Epithelial cell of prostate (primary cell): ENCODE results near the gene WDR31.
"Not testable (repeated sequence)": the region's sequence is repeated elsewhere in the genome, so short reads cannot be mapped to it uniquely, and the experiment has no call there.

Source experiments
- DNase-seq: peaks from one replicate; pipeline ENCODE4 v3.0.0-alpha.2; 2011; ENCODE audit warnings: low read depth, low spot score
- H3K27ac ChIP-seq: fragments of 450-650 bp; 2 replicates; pipeline ENCODE4 v1.5.1; 2017; ENCODE audit warnings: mild to moderate bottlenecking

WDR31 gene

GRCh38 chr9:113340011-113340699 is at the start of gene WDR31:
Gene WDR31 (minus strand): TSS chr9:113340275. CDS start chr9:113332022, 8,253 bp downstream.
- DNase-seq, result no peak
- H3K27ac ChIP-seq, result peak within 1 kb of the TSS; percentile 70

DNA sequence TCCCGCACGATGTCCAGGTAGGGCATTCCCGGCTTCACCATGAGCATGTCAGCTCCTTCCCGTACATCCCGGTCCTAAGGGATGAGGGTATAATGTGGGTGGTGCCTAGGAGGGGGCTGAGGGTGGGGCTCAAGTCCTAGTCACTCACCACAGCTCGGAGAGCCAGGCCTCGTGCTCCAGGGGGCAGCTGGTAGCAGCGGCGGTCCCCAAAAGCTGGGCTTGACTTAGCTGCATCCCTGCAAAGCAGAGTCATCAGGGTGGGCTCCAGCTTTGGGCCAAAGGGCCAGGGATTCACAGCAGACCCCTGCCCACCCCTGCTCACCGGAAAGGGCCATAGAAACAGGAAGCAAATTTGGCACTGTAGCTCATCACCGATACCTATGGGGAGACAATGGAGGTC is 49.4 kb upstream of the WDR31 start:
- no peak for DNase-seq
- no peak overlapping the region for H3K27ac ChIP-seq

GRCh38 chr9:113388833-113389232 is 48.8 kb upstream of the WDR31 start:
- no peak overlapping the region for H3K27ac ChIP-seq
- DNase-seq, result no peak

DNA sequence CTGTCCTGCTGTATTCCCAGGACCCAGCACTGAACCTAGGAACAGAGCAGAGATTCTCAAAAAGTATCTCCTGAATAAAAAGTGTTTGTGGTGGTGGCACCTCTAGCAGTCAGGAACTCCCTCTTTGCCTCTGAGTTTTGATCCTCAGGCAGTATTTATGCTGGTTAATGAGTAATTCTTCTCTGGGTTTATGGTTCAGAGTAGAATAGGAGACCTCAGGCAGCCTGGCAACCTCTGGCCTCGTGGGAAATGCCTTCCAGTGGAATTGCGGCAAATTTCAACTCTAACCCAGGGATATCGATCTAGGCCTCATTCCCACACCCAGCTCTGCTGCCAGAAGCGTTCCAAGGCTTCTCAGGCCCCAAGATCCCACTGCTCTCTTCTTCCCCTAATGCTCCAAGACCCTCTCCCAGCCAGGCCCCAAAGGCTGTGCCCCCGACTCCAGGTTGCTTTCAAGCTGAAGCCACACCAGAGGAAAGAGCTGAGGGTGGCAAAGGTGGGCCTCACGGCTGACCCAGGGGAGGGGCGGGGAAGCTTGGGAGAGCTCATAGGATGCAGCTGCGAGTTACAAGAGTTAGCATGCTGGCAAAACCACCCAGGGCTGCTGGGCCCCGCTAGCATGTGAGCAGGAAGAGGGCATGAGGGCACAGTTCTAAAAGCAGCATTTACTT is 47.6 kb upstream of the WDR31 start:
- no peak overlapping the region for H3K27ac ChIP-seq
- DNase-seq, result no peak

GRCh38 chr9:113386571-113387393 is 46.7 kb upstream of the WDR31 start:
- no peak for DNase-seq
- H3K27ac ChIP-seq, result no peak overlapping the region

- peak; percentile 43 for DNase-seq
- H3K27ac ChIP-seq, result peak overlapping the region; percentile 42
Observed at GRCh38 chr9:113381909-113382411, 41.9 kb upstream of the WDR31 start.

GRCh38 chr9:113381441-113381840 is 41.4 kb upstream of the WDR31 start:
- peak overlapping the region; percentile 42 for H3K27ac ChIP-seq
- not testable (repeated sequence) for DNase-seq

DNA sequence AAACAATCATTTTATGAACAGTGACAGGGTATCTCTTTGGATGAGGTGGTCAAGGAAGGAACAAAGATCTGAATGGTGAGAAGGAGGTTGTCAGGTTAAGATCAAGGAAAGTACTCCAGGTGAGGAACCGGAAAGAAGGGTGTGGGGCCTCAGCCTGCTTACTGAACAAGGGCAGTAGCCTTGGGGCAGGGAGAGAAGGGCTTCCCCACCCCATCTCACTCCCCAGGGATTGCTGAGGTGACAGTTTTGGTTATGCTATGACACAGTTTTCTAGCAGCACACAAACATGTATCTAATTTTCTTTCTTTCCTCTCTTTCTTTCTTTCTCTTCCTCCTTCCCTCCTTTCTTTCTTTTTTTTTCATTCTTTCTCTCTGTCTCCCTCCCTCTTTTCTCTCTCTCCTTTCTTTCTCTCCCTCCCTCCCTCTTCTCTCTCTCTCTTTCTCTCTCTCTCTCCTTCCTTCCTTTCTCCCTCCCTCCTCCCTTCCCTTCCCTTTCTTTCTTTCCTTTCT is 40.8 kb upstream of the WDR31 start:
- DNase-seq, result no peak
- no peak overlapping the region for H3K27ac ChIP-seq

DNA sequence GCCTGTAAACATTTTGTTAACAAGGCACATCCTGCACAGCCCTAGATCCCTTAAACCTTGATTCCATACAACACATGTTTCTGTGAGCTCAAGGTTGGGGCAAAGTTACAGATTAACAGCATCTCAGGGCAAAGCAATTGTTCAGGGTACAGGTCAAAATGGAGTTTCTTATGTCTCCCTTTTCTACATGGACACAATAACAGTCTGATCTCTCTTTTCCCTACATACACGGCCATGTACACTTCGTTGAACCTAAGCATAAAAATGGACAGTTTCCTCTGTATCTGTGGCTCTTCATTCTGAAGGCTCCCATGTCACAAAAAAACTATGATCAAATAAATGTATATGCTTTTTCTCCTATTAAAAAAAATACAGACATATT is 39.7 kb upstream of the WDR31 start:
- not testable (repeated sequence) for DNase-seq, H3K27ac ChIP-seq

- not testable (repeated sequence) for H3K27ac ChIP-seq, DNase-seq
Observed at GRCh38 chr9:113379094-113379828, 39.2 kb upstream of the WDR31 start.

GRCh38 chr9:113376634-113377567 is 36.8 kb upstream of the WDR31 start, which contains the start of gene HDHD3:
Gene HDHD3 (minus strand): TSS chr9:113376986. CDS start chr9:113374354, 2,632 bp downstream.
- no peak for DNase-seq
- H3K27ac ChIP-seq, result peak within 1 kb of the TSS; percentile 46

DNA sequence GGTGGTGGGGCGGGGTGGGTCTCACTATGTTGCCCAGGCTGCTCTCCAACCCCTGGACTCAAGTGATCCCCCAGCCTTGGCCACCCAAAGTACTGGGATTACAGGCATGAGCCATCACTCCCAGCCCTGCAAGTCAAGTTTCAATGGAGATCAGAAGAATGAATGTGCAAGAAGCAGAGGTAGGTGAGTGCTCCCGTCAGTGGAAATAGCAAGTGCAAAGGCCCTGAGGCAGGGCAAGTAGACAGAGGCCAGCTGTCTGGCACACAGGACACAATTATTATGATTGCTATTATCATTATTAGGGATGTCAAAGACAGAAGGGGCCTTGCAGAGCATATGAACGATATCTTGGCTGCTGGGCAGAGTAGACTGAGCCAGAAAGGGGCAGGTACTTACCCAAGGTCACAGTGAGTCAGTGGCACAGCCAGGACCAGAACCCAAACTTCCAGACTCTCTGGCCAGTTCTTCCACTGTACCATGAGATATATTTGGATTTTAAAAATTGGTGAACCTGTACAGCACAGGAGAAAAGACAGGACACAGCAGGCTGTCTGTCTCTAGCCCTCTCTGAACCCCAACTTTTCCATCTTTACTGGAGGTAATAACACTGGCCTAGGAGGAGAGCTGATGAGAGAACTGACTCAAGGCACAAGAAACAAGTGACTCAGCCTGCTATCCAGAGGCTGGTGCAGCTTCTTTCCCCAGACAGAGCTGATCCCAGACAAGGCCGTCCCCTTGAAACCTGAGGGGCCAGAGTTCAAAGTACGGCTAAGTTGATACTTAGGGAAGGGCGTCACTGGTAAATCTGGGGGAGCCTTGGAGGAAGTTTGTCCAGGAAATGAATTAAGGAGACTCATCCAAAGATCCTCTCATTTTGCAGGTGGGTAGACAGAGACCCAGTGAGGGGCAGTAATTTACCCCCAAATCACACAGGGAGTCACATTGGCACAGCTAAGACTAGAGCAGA is 35.3 kb upstream of the WDR31 start:
- DNase-seq, result no peak
- H3K27ac ChIP-seq, result no peak overlapping the region

GRCh38 chr9:113373676-113374392 is 33.8 kb upstream of the WDR31 start:
- no peak overlapping the region for H3K27ac ChIP-seq
- DNase-seq, result no peak

DNA sequence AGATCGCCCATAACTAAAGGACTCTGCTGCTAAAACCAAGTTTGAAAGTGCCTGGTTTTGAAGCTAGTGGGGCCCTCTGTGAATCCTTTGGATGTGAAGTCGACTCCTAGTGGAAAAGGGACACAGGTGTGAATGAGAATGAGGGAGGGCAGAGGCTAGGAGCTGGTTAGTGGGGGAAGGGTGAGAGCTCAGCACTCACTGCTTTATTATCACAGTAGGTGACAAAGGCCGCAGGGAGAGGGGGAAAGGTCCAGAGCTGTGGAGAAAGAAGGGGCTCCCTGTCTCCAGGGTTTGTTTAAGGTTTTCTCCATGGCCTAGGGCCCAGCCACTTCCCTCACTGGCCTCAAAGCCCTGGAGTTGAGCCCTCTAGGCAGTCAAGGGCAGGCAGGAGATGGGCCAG is 33.2 kb upstream of the WDR31 start:
- H3K27ac ChIP-seq, result no peak overlapping the region
- no peak for DNase-seq

- no peak for DNase-seq
- H3K27ac ChIP-seq, result no peak overlapping the region
Observed at GRCh38 chr9:113372059-113372458, 32.0 kb upstream of the WDR31 start.

- no peak for DNase-seq
- no peak overlapping the region for H3K27ac ChIP-seq
Observed at GRCh38 chr9:113370806-113371325, 30.8 kb upstream of the WDR31 start.

DNA sequence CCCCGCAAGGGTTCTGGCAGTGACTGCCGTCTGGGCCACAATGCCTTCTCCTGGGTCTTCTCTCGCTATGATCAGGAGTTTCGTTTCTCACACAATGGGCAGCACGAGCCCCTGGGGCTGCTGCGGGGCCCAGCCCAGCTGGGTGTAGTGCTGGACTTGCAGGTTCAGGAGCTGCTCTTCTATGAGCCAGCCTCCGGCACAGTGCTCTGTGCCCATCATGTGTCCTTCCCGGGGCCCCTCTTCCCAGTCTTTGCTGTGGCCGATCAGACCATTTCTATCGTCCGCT is 29.7 kb upstream of the WDR31 start:
- no peak overlapping the region for H3K27ac ChIP-seq
- no peak for DNase-seq
